H1 (cell line): Measurements from ENCODE around the gene CHD5. TPM values are rescaled to one million over a fixed set of nuclear protein-coding genes. Genes with fewer than 3 reads are reported as not detected.
A peak's percentile ranks its signal among the peaks of the same experiment; 100 is the strongest.

Experiments used
- CTCF ChIA-PET: fragments of 300-600 bp; sonication (Branson Sonifier 250); formaldehyde crosslinking; loops from one replicate; lab custom pipeline; 2021; ENCODE audit not compliant: partially characterized antibody; lab: Charles Lee
- POLR2A ChIA-PET: fragments of 300-600 bp; sonication (Branson Sonifier 250); formaldehyde crosslinking; loops from one replicate; lab custom pipeline; 2021; ENCODE audit warnings: inconsistent platforms; ENCODE audit not compliant: partially characterized antibody; lab: Charles Lee
- DNase-seq, 2 experiments: peaks; one replicate each; pipeline versions ENCODE4 v3.0.0 to v3.0.0-alpha.2; 2010 to 2022; ENCODE audit warnings: low spot score in 2 of 2, low read depth in 1 of 2, mixed read lengths in 1 of 2
- FAIRE-seq: peaks from 2 replicates; lab custom pipeline; 2011; peaks lifted over from hg19 to GRCh38; lab: Jason Lieb, UNC
- H2AFZ ChIP-seq: 2 replicates; pipeline ENCODE4 v1.8.1; 2012; ENCODE audit warnings: low read length, inconsistent platforms
- H2AK5ac ChIP-seq: 2 replicates; pipeline ENCODE4 v1.6.1; 2013; ENCODE audit warnings: low read depth, low read length
- H2BK120ac ChIP-seq: replicated peaks from 2 replicates; pipeline ENCODE3; 2013; ENCODE audit warnings: low read depth, low read length, inconsistent platforms
- H2BK12ac ChIP-seq: 2 replicates; pipeline ENCODE4 v1.6.1; 2013; ENCODE audit warnings: low read depth, low read length
- H2BK15ac ChIP-seq: 2 replicates; pipeline ENCODE4 v1.6.1; 2013; ENCODE audit warnings: low read length
- H2BK20ac ChIP-seq: 2 replicates; pipeline ENCODE4 v1.6.1; 2013; ENCODE audit warnings: low read length
- H2BK5ac ChIP-seq: 2 replicates; pipeline ENCODE4 v1.6.1; 2013; ENCODE audit warnings: low read depth, low read length
- H3K14ac ChIP-seq: 2 replicates; pipeline ENCODE4 v1.6.1; 2013; ENCODE audit warnings: inconsistent platforms; ENCODE audit not compliant: insufficient read length
- H3K18ac ChIP-seq: 2 replicates; pipeline ENCODE4 v1.6.1; 2013; ENCODE audit warnings: low read length; ENCODE audit errors: extremely low read depth
- H3K23ac ChIP-seq: 2 replicates; pipeline ENCODE4 v1.6.1; 2013; ENCODE audit warnings: inconsistent platforms; ENCODE audit not compliant: insufficient read length
- H3K23me2 ChIP-seq: 2 replicates; pipeline ENCODE4 v1.6.1; 2013; ENCODE audit warnings: low read depth, low read length
- H3K27ac ChIP-seq: 2 replicates; pipeline ENCODE4 v1.6.1; 2011; ENCODE audit warnings: low read depth, low read length, inconsistent platforms
- H3K27me3 ChIP-seq, 4 experiments: replicated peaks in 1 of 4; 1 replicate in 1 of 4; 2 replicates in 3 of 4; pipeline versions ENCODE4 v1.6.1 to v1.8.1; 2011 to 2013; ENCODE audit warnings: low read length in 3 of 4, mild to moderate bottlenecking in 3 of 4, inconsistent platforms in 2 of 4, mixed read lengths in 2 of 4, moderate library complexity in 1 of 4; ENCODE audit not compliant: control insufficient read depth in 3 of 4, insufficient read depth in 3 of 4; ENCODE audit errors: extremely low read depth in 1 of 4
- H3K36me3 ChIP-seq, 4 experiments: 2 replicates each; pipeline versions ENCODE4 v1.6.1 to v1.8.1; 2011 to 2013; ENCODE audit warnings: mild to moderate bottlenecking in 4 of 4, low read length in 3 of 4, moderate library complexity in 2 of 4, control low read depth in 1 of 4, inconsistent platforms in 1 of 4; ENCODE audit not compliant: insufficient read depth in 4 of 4, control insufficient read depth in 2 of 4
- H3K4ac ChIP-seq: replicated peaks from 2 replicates; pipeline ENCODE3; 2013; ENCODE audit warnings: low read length, low read depth, mixed read lengths, inconsistent platforms; ENCODE audit not compliant: insufficient read length
- H3K4me1 ChIP-seq, 4 experiments: replicated peaks in 1 of 4; 1 replicate in 1 of 4; 2 replicates in 3 of 4; pipeline versions ENCODE4 v1.6.1 to v1.8.1; 2011 to 2013; ENCODE audit warnings: low read length in 3 of 4, inconsistent platforms in 2 of 4, mixed read lengths in 1 of 4; ENCODE audit not compliant: insufficient read depth in 4 of 4, control insufficient read depth in 3 of 4
- H3K4me2 ChIP-seq, 2 experiments: 2 replicates each; pipeline versions ENCODE4 v1.6.1 to v1.8.1; 2011 to 2013; ENCODE audit warnings: low read depth in 2 of 2, low read length in 2 of 2, control low read depth in 1 of 2, inconsistent platforms in 1 of 2, mild to moderate bottlenecking in 1 of 2; ENCODE audit not compliant: insufficient read depth in 1 of 2
- H3K4me3 ChIP-seq, 4 experiments: fragments of 200-600, 300-600 bp in 1 of 4; sonication (generic), shearing (Covaris generic), sonication (Bioruptor Twin) in 1 of 4; 2 replicates each; pipeline versions ENCODE4 v1.5.1 to v1.8.1; 2011 to 2016; ENCODE audit warnings: low read length in 4 of 4, low read depth in 3 of 4, control low read depth in 2 of 4, inconsistent platforms in 2 of 4, mild to moderate bottlenecking in 2 of 4, mixed read lengths in 1 of 4, moderate library complexity in 1 of 4; ENCODE audit not compliant: insufficient read depth in 2 of 4; ENCODE audit errors: extremely low read depth in 1 of 4
- H3K56ac ChIP-seq: replicated peaks from 2 replicates; pipeline ENCODE3; 2013; ENCODE audit warnings: low read depth, mild to moderate bottlenecking, mixed read lengths, low read length, inconsistent platforms; ENCODE audit not compliant: insufficient read length
- H3K79me1 ChIP-seq: 2 replicates; pipeline ENCODE4 v1.6.1; 2013; ENCODE audit warnings: low read depth, low read length, control low read depth
- H3K79me2 ChIP-seq, 2 experiments: 2 replicates each; pipeline versions ENCODE4 v1.6.1 to v1.8.1; 2012 to 2013; ENCODE audit warnings: low read length in 2 of 2, mild to moderate bottlenecking in 2 of 2, inconsistent platforms in 1 of 2; ENCODE audit not compliant: insufficient read depth in 2 of 2, control insufficient read depth in 1 of 2
- H3K9ac ChIP-seq, 4 experiments: replicated peaks in 1 of 4; 1 replicate in 1 of 4; 2 replicates in 3 of 4; pipeline versions ENCODE4 v1.6.1 to v1.8.1; 2011 to 2013; ENCODE audit warnings: low read depth in 3 of 4, low read length in 3 of 4, control low read depth in 2 of 4, mild to moderate bottlenecking in 2 of 4, moderate library complexity in 2 of 4, inconsistent platforms in 1 of 4; ENCODE audit errors: extremely low read depth in 1 of 4
- H3K9me3 ChIP-seq, 2 experiments: 2 replicates each; pipeline versions ENCODE4 v1.6.1 to v1.8.1; 2012 to 2013; ENCODE audit warnings: mild to moderate bottlenecking in 2 of 2, moderate library complexity in 2 of 2, control low read depth in 1 of 2, inconsistent platforms in 1 of 2, low read depth in 1 of 2, low read length in 1 of 2, mixed read lengths in 1 of 2; ENCODE audit not compliant: insufficient read depth in 2 of 2
- H4K20me1 ChIP-seq, 2 experiments: replicated peaks in 1 of 2; 2 replicates each; pipeline versions ENCODE3 to v1.8.1; 2011 to 2013; ENCODE audit warnings: inconsistent platforms in 2 of 2, low read length in 2 of 2, mild to moderate bottlenecking in 1 of 2; ENCODE audit not compliant: insufficient read depth in 2 of 2, control insufficient read depth in 1 of 2
- H4K5ac ChIP-seq: 2 replicates; pipeline ENCODE4 v1.6.1; 2013; ENCODE audit warnings: low read length, low read depth, mixed read lengths, inconsistent platforms; ENCODE audit not compliant: insufficient read length
- H4K8ac ChIP-seq: 2 replicates; pipeline ENCODE4 v1.8.0; 2013; ENCODE audit warnings: mild to moderate bottlenecking, moderate library complexity, low read length, inconsistent platforms; ENCODE audit not compliant: insufficient read depth; ENCODE audit errors: extremely low read depth
- H4K91ac ChIP-seq: replicated peaks from 2 replicates; pipeline ENCODE3; 2013; ENCODE audit warnings: low read length, mixed read lengths, inconsistent platforms; ENCODE audit not compliant: insufficient read length
- CBX5 ChIP-seq: fragments of 300-800, 300-1000 bp; sonication (generic); IDR thresholded peaks from 2 replicates; pipeline ENCODE4 v1.7.1; 2016; ENCODE audit warnings: antibody characterized with exemption, low read length, low read depth
- CTBP2 ChIP-seq: IDR thresholded peaks from 2 replicates; pipeline ENCODE4 v1.7.0; 2011; ENCODE audit warnings: borderline replicate concordance, mild to moderate bottlenecking, moderate library complexity, mixed read lengths, low read length; ENCODE audit not compliant: insufficient read depth, insufficient read length
- KDM4A ChIP-seq: IDR thresholded peaks from one replicate; pipeline ENCODE4 v1.7.1; 2012; ENCODE audit warnings: low read depth, mild to moderate bottlenecking, moderate library complexity, low read length, inconsistent platforms; ENCODE audit not compliant: severe bottlenecking
- POLR2A ChIP-seq, 2 experiments: IDR thresholded peaks; 1 replicate in 1 of 2; 2 replicates in 1 of 2; pipeline ENCODE4 v1.6.1; 2011; ENCODE audit warnings: low read depth in 2 of 2, low read length in 2 of 2, mild to moderate bottlenecking in 2 of 2; ENCODE audit errors: control extremely low read depth in 1 of 2
- POLR2AphosphoS5 ChIP-seq: IDR thresholded peaks from 2 replicates; pipeline ENCODE4 v1.6.1; 2011; ENCODE audit warnings: low read depth, low read length
- RXRA ChIP-seq: IDR thresholded peaks from 2 replicates; pipeline ENCODE4 v1.6.1; 2011; ENCODE audit warnings: low read depth, mild to moderate bottlenecking, low read length, moderate library complexity; ENCODE audit not compliant: insufficient read depth
- SP4 ChIP-seq: IDR thresholded peaks from 2 replicates; pipeline ENCODE4 v1.6.1; 2012; ENCODE audit warnings: low read length, inconsistent platforms
- WGBS, 2 experiments: shearing (Covaris generic) in 1 of 2; methylation state at CpG; one replicate each; pipeline versions ENCODE4 v1.1.6 to v1.1.7; 2013 to 2015; ENCODE audit warnings: low lambda C conversion rate in 2 of 2, mixed read lengths in 2 of 2, inconsistent platforms in 1 of 2, low coverage in 1 of 2, missing lambda C conversion rate in 1 of 2; ENCODE audit not compliant: insufficient replicate concordance in 2 of 2, insufficient coverage in 1 of 2, insufficient read length in 1 of 2; ENCODE audit errors: extremely low coverage in 1 of 2, missing lambda C conversion rate in 1 of 2; 5-methylcytosine and 5-hydroxymethylcytosine counted together
- polyA plus RNA-seq, 7 experiments: library from polyadenylated mRNA; depleted of rRNA in 3 of 7; stranded (reverse) in 5 of 7; unstranded in 2 of 7; fragments of >200 nt in 5 of 7; fragments of 200-250 nt in 2 of 7; gene quantifications; 1 replicate in 5 of 7; 2 replicates in 1 of 7; 4 replicates in 1 of 7; pipeline versions ENCODE4 v1.2.1 to v1.2.3, GENCODE V29; 2011 to 2013; ENCODE audit warnings: missing spikeins in 2 of 7, mixed read lengths in 2 of 7
- total RNA-seq: library from RNA; stranded (reverse); fragmentation: NEBNext Ultra II Directional; extraction: Animal tissue kit (Norgen Biotek cat#: 25700); gene quantifications from 2 replicates; pipeline ENCODE4 v1.2.1, GENCODE V29; 2021

Gene CHD5
- total and polyA plus RNA-seq, 2 of the 8 experiments (the other 6 are each of a cell fraction or from before 2014, with no cell fraction given): 0.42 to 1.8 TPM

DNA sequence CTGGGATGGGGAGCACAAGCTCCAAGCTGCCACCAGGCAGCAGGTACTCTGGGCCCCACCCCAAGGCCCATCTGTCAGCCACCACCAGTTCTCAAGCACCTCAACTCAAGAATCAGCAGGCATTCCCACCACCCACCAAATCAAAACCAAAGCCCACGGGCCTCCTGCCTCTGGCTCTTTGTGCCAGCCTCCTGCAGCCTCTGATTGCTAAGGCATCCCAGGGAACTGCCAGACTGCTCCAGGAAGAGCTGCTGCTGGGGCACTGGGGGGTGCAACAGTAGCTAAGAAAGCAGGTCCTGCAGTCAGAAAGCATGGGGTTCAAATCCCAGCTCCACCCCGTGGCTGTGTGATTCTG is 34.7 kb downstream of the CHD5 start:
- Histone ChIP-seq H3K9me3 (no peaks in the 10 kb centered on the region), H2BK5ac (no peak overlapping the region), H3K14ac (no peak overlapping the region), H3K27ac (0 out of 2 replicates have a peak overlapping the region, but pooled peaks have one; percentile 9), H2BK120ac (no peak overlapping the region), H3K4me3 (no peak overlapping the region), H3K4me1 (peaks cover 0 to 18% (median 4%) of the 10 kb centered on the region in 4 experiments; a peak in 4 of 7 replicates), H4K8ac (0 out of 2 replicates have a peak overlapping the region, but pooled peaks have one; percentile 35), H2BK20ac (no peak overlapping the region), H3K23ac (no peak overlapping the region), H3K36me3 (no peaks in the 10 kb centered on the region; a peak in 1 of 8 replicates), H3K4me2 (no peak overlapping the region), H4K5ac (no peak overlapping the region), H2AFZ (no peak overlapping the region), H4K20me1 (peaks cover 0 to 11% of the 10 kb centered on the region in 2 experiments), H3K18ac (no peak overlapping the region), H3K79me1 (no peaks in the 10 kb centered on the region), H3K23me2 (peaks cover 9% of the 10 kb centered on the region), H3K9ac (no peak overlapping the region), H4K91ac (no peak overlapping the region), H3K27me3 (peaks cover 4 to 26% (median 21%) of the 10 kb centered on the region in 4 experiments), H3K4ac (no peak overlapping the region), H2AK5ac (no peak overlapping the region), H2BK15ac (no peak overlapping the region), H3K56ac (no peak overlapping the region), H2BK12ac (no peak overlapping the region; the same call in 1 of the 2 replicates), H3K79me2 (no peaks in the 10 kb centered on the region)
- 80% methylated on average over 2 of the region's 2 CpGs; no CpG with 5 or more reads in 1 of the 2 experiments for WGBS, 2 experiments
- FAIRE-seq: no peak
- ChIA-PET CTCF (interaction anchor here (1.3 to 3.9 kb wide), 9 partner anchors 12 to 103 kb away, joined by 3 to 13 read pairs (median 4); no protein-coding TSS in a partner anchor), POLR2A (interaction anchor here (0.6 to 1.3 kb wide), 2 partner anchors 14 to 98 kb away, joined by 3 read pairs; no protein-coding TSS in a partner anchor)
- TF ChIP-seq POLR2AphosphoS5: no peak
- no peak for TF ChIP-seq CTBP2
- no peak for TF ChIP-seq KDM4A
- no peak for TF ChIP-seq POLR2A (IDR thresholded peaks at IDR 0.05; ENCODE audit: control extremely low read depth in 1 of 2, low read depth in 2 of 2, low read length in 2 of 2)
- no peak for TF ChIP-seq SP4
- no peak for TF ChIP-seq RXRA
- TF ChIP-seq CBX5: no peak
- DNase-seq: no peak
